ENCODE data around the gene LRP2.

GRCh38 chr2:169110916-169111315, 251.4 kb downstream of the LRP2 start:
- TF ChIP-seq CTCF (IDR thresholded peaks at IDR 0.05; ENCODE audit: low read length) (no peak), EZH2 (optimal IDR thresholded peaks at IDR 0.05; ENCODE audit: low read depth, low read length) (no peak), EZH2phosphoT487 (IDR thresholded peaks at IDR 0.05; ENCODE audit: low read length) (no peak)

All from MM.1S (cell line).